ENCODE measurements around the gene TTC3. TPM values are rescaled to one million over a fixed set of nuclear protein-coding genes. Genes with fewer than 3 reads are reported as not detected.
A peak's percentile ranks its signal among the peaks of the same experiment; 100 is the strongest.
"Not testable (repeated sequence)": the region's sequence is repeated elsewhere in the genome, so short reads cannot be mapped to it uniquely, and the experiment has no call there.

TTC3 gene
- total RNA-seq (2014; rRNA removed; shearing (Covaris generic); ENCODE audit: low replicate concordance), result 61.0 and 130 TPM in 2 replicates

DNA sequence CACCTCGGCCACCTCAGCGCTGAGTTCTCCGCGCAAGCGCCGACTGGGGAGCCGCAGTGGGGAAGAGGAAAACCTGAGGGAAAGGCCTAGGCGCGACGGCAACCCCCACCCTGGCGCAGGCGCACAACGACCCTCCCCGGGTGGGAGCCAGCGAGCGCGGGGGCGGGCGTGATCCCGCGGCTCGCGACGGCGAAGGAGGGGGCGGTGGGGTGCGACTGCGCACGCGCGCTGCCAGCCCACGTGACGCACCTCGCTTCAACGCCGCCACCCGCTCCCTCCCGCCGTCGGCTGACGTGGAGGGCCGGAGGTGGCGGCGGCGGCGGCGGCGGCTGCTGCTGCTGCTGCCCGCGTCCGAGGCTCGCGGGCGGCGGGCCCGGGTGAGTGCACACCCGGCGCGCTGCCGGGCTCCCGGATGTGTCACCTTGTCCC is at the start of gene TTC3, which contains the start of gene PIGP:
Gene TTC3 (plus strand): TSS at position 267 of the 429 bp plus-strand sequence. CDS start 14,004 bp downstream, outside the sequence.
Gene PIGP (minus strand): TSS at position 84 of the 429 bp plus-strand sequence. CDS start 556 bp downstream, outside the sequence.
- no peaks in the 10 kb centered on the region for H3K36me3 ChIP-seq
- DNase-seq, result peak; percentile 94
- H3K9me3 ChIP-seq, result peaks cover 4% of the 10 kb centered on the region
- H3K27me3 ChIP-seq, result no peaks in the 10 kb centered on the region
- H3K4me3 ChIP-seq, result peak within 1 kb of the TSS; percentile 85

DNA sequence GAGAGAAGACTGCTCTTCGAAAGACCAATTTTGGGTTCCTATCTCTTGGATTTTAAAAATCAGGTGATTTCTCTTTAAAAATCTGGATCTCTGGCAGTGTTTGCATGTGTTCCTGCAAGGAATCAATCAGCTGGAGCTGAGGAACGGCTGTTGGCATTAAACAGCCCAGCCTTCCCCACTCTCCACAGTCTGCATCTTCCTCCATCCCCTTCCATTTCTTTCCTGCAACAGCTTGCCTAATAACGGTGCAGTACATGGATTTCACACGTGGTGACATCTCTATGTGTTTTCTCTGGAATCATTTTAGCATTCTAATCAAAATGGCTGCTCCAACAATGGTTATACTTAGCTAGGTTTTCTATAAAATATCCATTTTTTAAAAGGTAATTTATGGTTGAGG is 46.6 kb upstream of the TTC3 start:
- H3K4me3 ChIP-seq, result no peak overlapping the region
- H3K36me3 ChIP-seq, result no peaks in the 10 kb centered on the region
- DNase-seq, result no peak
- H3K27me3 ChIP-seq, result no peaks in the 10 kb centered on the region
- no peaks in the 10 kb centered on the region for H3K9me3 ChIP-seq

DNA sequence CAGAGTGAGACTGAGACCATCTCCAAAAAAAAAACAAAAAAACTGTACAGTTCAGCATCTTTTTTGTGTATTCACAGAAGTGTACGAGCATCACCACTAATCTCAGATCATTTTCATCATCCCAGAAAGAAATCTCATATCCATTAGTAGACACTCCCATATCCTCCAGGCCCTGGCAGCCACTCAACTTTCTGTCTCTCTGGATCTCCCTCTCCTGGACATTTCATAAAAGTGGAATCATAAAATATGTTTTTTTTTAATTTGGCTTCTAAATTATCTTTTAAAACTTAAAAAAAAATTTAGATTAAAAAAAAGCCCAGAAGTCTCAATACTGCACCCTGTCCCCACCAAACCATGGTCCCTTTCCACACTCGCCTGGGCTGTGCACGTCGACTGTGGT is 44.5 kb upstream of the TTC3 start:
- Histone ChIP-seq H3K27me3 (no peaks in the 10 kb centered on the region), H3K4me3 (no peak overlapping the region), H3K36me3 (no peaks in the 10 kb centered on the region), H3K9me3 (no peaks in the 10 kb centered on the region)
- peak; percentile 23 for DNase-seq

- H3K4me3 ChIP-seq, result no peak overlapping the region
- no peaks in the 10 kb centered on the region for H3K36me3 ChIP-seq
- DNase-seq, result no peak
- H3K27me3 ChIP-seq, result no peaks in the 10 kb centered on the region
- no peaks in the 10 kb centered on the region for H3K9me3 ChIP-seq
Observed at GRCh38 chr21:37030864-37031263, 42.2 kb upstream of the TTC3 start.

- no peaks in the 10 kb centered on the region for H3K36me3 ChIP-seq
- no peak overlapping the region for H3K4me3 ChIP-seq
- H3K27me3 ChIP-seq, result no peaks in the 10 kb centered on the region
- no peak for DNase-seq
- no peaks in the 10 kb centered on the region for H3K9me3 ChIP-seq
Observed at GRCh38 chr21:37032293-37032692, 40.8 kb upstream of the TTC3 start.

GRCh38 chr21:37032877-37033471 is 40.1 kb upstream of the TTC3 start:
- no peaks in the 10 kb centered on the region for H3K36me3 ChIP-seq
- no peak overlapping the region for H3K4me3 ChIP-seq
- peak; percentile 50 for DNase-seq
- H3K9me3 ChIP-seq, result no peaks in the 10 kb centered on the region
- H3K27me3 ChIP-seq, result no peaks in the 10 kb centered on the region

- H3K36me3 ChIP-seq, H3K9me3 ChIP-seq, H3K27me3 ChIP-seq, H3K4me3 ChIP-seq, DNase-seq: not testable (repeated sequence)
Observed at GRCh38 chr21:37034394-37034793, 38.7 kb upstream of the TTC3 start.

GRCh38 chr21:37036177-37036576 is 36.9 kb upstream of the TTC3 start:
- no peaks in the 10 kb centered on the region for H3K36me3 ChIP-seq
- no peaks in the 10 kb centered on the region for H3K9me3 ChIP-seq
- H3K4me3 ChIP-seq, result no peak overlapping the region
- no peak for DNase-seq
- H3K27me3 ChIP-seq, result no peaks in the 10 kb centered on the region

GRCh38 chr21:37039411-37040075 is 33.5 kb upstream of the TTC3 start:
- Histone ChIP-seq H3K36me3 (no peaks in the 10 kb centered on the region), H3K4me3 (no peak overlapping the region), H3K9me3 (no peaks in the 10 kb centered on the region), H3K27me3 (no peaks in the 10 kb centered on the region)
- no peak for DNase-seq

DNA sequence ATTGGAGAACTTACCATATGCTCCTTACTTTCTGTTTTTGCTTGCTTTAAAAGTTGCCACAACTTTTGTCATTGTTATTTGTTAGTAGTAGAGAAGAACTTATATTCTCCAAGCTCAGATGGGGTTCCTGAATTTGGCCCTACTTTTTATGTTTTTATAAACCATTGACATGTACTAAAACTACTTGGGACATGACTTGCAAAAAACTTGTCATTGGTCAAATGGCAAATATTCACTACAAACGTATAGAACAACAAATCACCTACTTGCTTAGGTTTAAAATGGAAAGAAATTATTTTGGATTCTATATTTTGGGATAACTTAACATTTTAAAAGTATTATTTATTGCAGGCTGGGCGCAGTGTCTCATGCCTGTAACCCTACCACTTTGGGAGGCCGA is 32.8 kb upstream of the TTC3 start:
- no peaks in the 10 kb centered on the region for H3K36me3 ChIP-seq

GRCh38 chr21:37041706-37042271 is 31.3 kb upstream of the TTC3 start:
- Histone ChIP-seq H3K9me3 (no peaks in the 10 kb centered on the region), H3K27me3 (no peaks in the 10 kb centered on the region), H3K4me3 (no peak overlapping the region), H3K36me3 (no peaks in the 10 kb centered on the region)
- no peak for DNase-seq

More for the DNA sequence above, 32.8 kb upstream of the TTC3 start:
- Histone ChIP-seq H3K4me3 (no peak overlapping the region), H3K27me3 (no peaks in the 10 kb centered on the region), H3K9me3 (no peaks in the 10 kb centered on the region)
- DNase-seq, result no peak

DNA sequence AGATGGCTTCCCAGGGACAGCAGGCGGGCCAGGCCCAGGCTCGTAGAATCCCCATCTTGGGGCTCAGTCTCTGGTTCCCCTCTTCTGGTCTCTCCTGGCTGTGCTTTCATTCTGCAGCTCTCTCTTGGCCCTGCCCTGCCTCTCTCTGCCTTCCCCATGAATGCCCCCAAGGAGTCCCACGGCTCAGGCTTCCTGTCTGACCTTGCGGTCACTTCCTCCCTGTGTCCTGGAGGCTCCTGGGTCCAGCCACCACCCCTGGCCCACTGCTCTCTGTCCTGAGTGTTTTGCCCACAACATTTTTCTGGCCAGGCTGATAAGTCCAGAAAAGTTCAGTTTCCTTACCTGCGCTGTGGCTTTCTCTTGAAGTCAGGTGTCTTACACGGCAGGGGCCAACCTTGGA is 29.2 kb upstream of the TTC3 start:
- Histone ChIP-seq H3K27me3 (no peaks in the 10 kb centered on the region), H3K9me3 (no peaks in the 10 kb centered on the region)
- DNase-seq, result no peak

GRCh38 chr21:37044643-37045042 is 28.4 kb upstream of the TTC3 start:
- H3K27me3 ChIP-seq, result no peaks in the 10 kb centered on the region
- H3K4me3 ChIP-seq, result no peak overlapping the region
- DNase-seq, result no peak
- H3K36me3 ChIP-seq, result no peaks in the 10 kb centered on the region
- H3K9me3 ChIP-seq, result no peaks in the 10 kb centered on the region

More for the DNA sequence above, 29.2 kb upstream of the TTC3 start:
- no peak overlapping the region for H3K4me3 ChIP-seq
- no peaks in the 10 kb centered on the region for H3K36me3 ChIP-seq

GRCh38 chr21:37045149-37045548 is 27.9 kb upstream of the TTC3 start:
- Histone ChIP-seq H3K4me3 (no peak overlapping the region), H3K36me3 (no peaks in the 10 kb centered on the region), H3K27me3 (no peaks in the 10 kb centered on the region), H3K9me3 (no peaks in the 10 kb centered on the region)
- DNase-seq, result no peak

DNA sequence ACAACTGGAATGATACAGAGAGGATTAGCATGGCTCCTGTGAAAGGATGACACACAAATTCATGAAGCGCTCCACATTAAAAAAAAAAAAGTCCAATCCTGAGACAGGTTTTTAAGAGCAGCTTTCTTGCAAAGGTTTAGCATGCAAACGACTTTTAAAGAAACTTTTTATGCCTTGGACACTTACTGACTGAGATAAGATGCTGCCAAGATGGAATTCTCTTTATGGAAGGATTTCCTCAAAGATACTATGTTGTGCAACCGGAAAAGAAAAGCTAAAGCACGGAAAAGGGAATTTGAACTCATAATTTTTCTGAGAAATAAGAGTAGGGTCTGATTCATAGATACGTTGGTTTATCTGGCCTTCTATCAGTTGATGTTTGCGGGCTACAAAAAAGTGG is 27.5 kb upstream of the TTC3 start:
- Histone ChIP-seq H3K36me3 (no peaks in the 10 kb centered on the region), H3K27me3 (no peaks in the 10 kb centered on the region), H3K4me3 (no peak overlapping the region), H3K9me3 (no peaks in the 10 kb centered on the region)
- DNase-seq, result no peak

- no peaks in the 10 kb centered on the region for H3K27me3 ChIP-seq
- H3K9me3 ChIP-seq, result no peaks in the 10 kb centered on the region
- no peak for DNase-seq
Observed at GRCh38 chr21:37047079-37047478, 26.0 kb upstream of the TTC3 start.

DNA sequence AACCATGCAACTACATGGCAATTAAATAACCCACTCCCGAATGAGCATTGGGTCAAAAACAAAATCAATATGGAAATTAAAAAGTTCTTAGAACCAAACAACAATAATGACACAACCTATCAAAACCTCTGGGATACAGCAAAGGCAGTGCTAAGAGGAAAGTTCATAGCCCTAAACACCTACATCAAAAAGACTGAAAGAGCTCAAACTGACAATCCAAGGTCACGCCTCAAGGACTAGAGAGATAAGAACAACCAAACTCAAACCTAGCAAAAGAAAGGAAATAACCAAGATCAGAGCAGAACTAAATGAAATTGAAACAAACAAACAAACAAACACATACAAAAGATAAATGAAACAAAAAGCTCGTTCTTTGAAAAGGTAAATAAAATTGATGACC is 23.3 kb upstream of the TTC3 start:
- H3K36me3 ChIP-seq, H3K27me3 ChIP-seq, DNase-seq, H3K9me3 ChIP-seq, H3K4me3 ChIP-seq: not testable (repeated sequence)

More at GRCh38 chr21:37047079-37047478, 26.0 kb upstream of the TTC3 start:
- Histone ChIP-seq H3K36me3 (no peaks in the 10 kb centered on the region), H3K4me3 (no peak overlapping the region)
